ENCODE data around the gene EN2. TPM values are rescaled to one million over a fixed set of nuclear protein-coding genes. Genes with fewer than 3 reads are reported as not detected.

Gene EN2
- total RNA-seq, 4 donors from 2014 or later = not detected

GRCh38 chr7:155455776-155456737, 1.9 kb upstream of the EN2 start:
- peaks cover 96% of the 10 kb centered on the region for H3K27me3 ChIP-seq
- WGBS, 2 donors (ENCODE audit: low coverage in 1 of 2) = 4 to 12% methylated on average over 8 to 27 of the region's 27 CpGs
- no peaks in the 10 kb centered on the region for H3K9me3 ChIP-seq
- H3K4me3 ChIP-seq = no peak overlapping the region
- in situ Hi-C loops (cut with MboI; ENCODE audit: low pct_ligation_motif_present in 1 of 4, low pct_unique_long_range_greater_than_20kb in 1 of 4, low sequenced_read_pairs in 3 of 4) (no loop called here), intact Hi-C loops (cut with DNase I; ENCODE audit: low total_unique reads) (no loop called here)
- H3K4me1 ChIP-seq = peaks cover 15 to 43% (median 35%) of the 10 kb centered on the region in 4 donors
- TF ChIP-seq POLR2AphosphoS5 (IDR thresholded peaks at IDR 0.05) (no peak), EP300 (IDR thresholded peaks at IDR 0.05; ENCODE audit: low read depth) (no peak), CTCF (IDR thresholded peaks at IDR 0.05) (no peak), POLR2A (IDR thresholded peaks at IDR 0.05) (no peak)
- H3K36me3 ChIP-seq = no peaks in the 10 kb centered on the region
- DNase-seq = no peak
- H3K27ac ChIP-seq = no peak overlapping the region

- Histone ChIP-seq H3K4me1 (peaks cover 15 to 43% (median 35%) of the 10 kb centered on the region in 4 donors), H3K27ac (no peak overlapping the region), H3K9me3 (no peaks in the 10 kb centered on the region), H3K4me3 (peak overlapping the region; percentile 28 to 50 (median 34)), H3K36me3 (no peaks in the 10 kb centered on the region), H3K27me3 (peaks cover 96% of the 10 kb centered on the region)
- TF ChIP-seq EP300 (IDR thresholded peaks at IDR 0.05; ENCODE audit: low read depth) = no peak
- TF ChIP-seq POLR2AphosphoS5 (IDR thresholded peaks at IDR 0.05) = peak in 1 of 3 donors; percentile 15
- DNase-seq = peak; percentile 56
- in situ Hi-C loops (cut with MboI; ENCODE audit: low pct_ligation_motif_present in 1 of 4, low pct_unique_long_range_greater_than_20kb in 1 of 4, low sequenced_read_pairs in 3 of 4) = no loop called here
- intact Hi-C loops (cut with DNase I; ENCODE audit: low total_unique reads) = no loop called here
- WGBS, 2 donors (ENCODE audit: low coverage in 1 of 2) = 4 to 6% methylated on average over 14 to 62 of the region's 69 CpGs
These were observed 988 bp upstream of the EN2 start for GRCh38 chr7:155456738-155457543.

- no peaks in the 10 kb centered on the region for H3K9me3 ChIP-seq
- intact Hi-C loops (cut with DNase I; ENCODE audit: low total_unique reads) = no loop called here
- no peaks in the 10 kb centered on the region for H3K36me3 ChIP-seq
- in situ Hi-C loops (cut with MboI; ENCODE audit: low pct_ligation_motif_present in 1 of 4, low pct_unique_long_range_greater_than_20kb in 1 of 4, low sequenced_read_pairs in 3 of 4) = no loop called here
- no peak overlapping the region for H3K27ac ChIP-seq
- H3K4me1 ChIP-seq = peaks cover 15 to 43% (median 35%) of the 10 kb centered on the region in 4 donors
- H3K4me3 ChIP-seq = peak overlapping the region in 3 of 4 donors; percentile 28 to 50 (median 30)
- no peak for DNase-seq
- WGBS, 2 donors (ENCODE audit: low coverage in 1 of 2) = 8% methylated on average over 55 of the region's 98 CpGs; no CpG with 5 or more reads in 1 of the 2 donors
- peaks cover 96% of the 10 kb centered on the region for H3K27me3 ChIP-seq
- no peak for TF ChIP-seq CTCF (IDR thresholded peaks at IDR 0.05)
These were observed 302 bp upstream of the EN2 start for GRCh38 chr7:155457544-155458110.

GRCh38 chr7:155458878-155459699, 1.2 kb downstream of the EN2 start:
- Histone ChIP-seq H3K27ac (no peak overlapping the region), H3K27me3 (peaks cover 96% of the 10 kb centered on the region), H3K9me3 (no peaks in the 10 kb centered on the region), H3K4me1 (peaks cover 12 to 37% (median 32%) of the 10 kb centered on the region in 4 donors), H3K4me3 (peak overlapping the region in 2 of 4 donors; percentile 16 to 41), H3K36me3 (no peaks in the 10 kb centered on the region)
- in situ Hi-C loops (cut with MboI; ENCODE audit: low pct_ligation_motif_present in 1 of 4, low pct_unique_long_range_greater_than_20kb in 1 of 4, low sequenced_read_pairs in 3 of 4) (no loop called here), intact Hi-C loops (cut with DNase I; ENCODE audit: low total_unique reads) (no loop called here)
- no peak for DNase-seq
- 12% methylated on average over 36 of the region's 68 CpGs; no CpG with 5 or more reads in 1 of the 2 donors for WGBS, 2 donors (ENCODE audit: low coverage in 1 of 2)
- no peak for TF ChIP-seq POLR2A (IDR thresholded peaks at IDR 0.05)
- TF ChIP-seq CTCF (IDR thresholded peaks at IDR 0.05) = no peak
- no peak for TF ChIP-seq EP300 (IDR thresholded peaks at IDR 0.05; ENCODE audit: low read depth)
- TF ChIP-seq POLR2AphosphoS5 (IDR thresholded peaks at IDR 0.05) = no peak

All from transverse colon (tissue), 4 donors.